ENCODE measurements around the gene PPIP5K2.
"Not testable (repeated sequence)": the region's sequence is repeated elsewhere in the genome, so short reads cannot be mapped to it uniquely, and the experiment has no call there.

Gene PPIP5K2

GRCh38 chr5:103119765-103120606 is at the start of gene PPIP5K2, which contains the start of gene GIN1:
Gene PPIP5K2 (plus strand): TSS chr5:103120301. CDS start chr5:103129590, 9,289 bp downstream.
Gene GIN1 (minus strand): TSS chr5:103120138. CDS start chr5:103108707, 11,431 bp downstream.
- no peak for TF ChIP-seq CTCF (conservative IDR thresholded peaks at IDR 0.05; ENCODE audit: low read depth)
- peak within 1 kb of the TSS; percentile 99 for H3K27ac ChIP-seq
- peak; percentile 96 for DNase-seq (ENCODE audit: low spot score)
- POLR2A ChIA-PET (ENCODE audit: low non-redundant PET): interaction anchor here (0.9 kb wide), 2 partner anchors 23 to 37 kb away, joined by 3 read pairs; no protein-coding TSS in a partner anchor
- CTCF ChIA-PET: interaction anchor here (0.5 to 1.6 kb wide), 6 partner anchors 10 to 661 kb away, joined by 3 to 5 read pairs (median 3); no protein-coding TSS in a partner anchor

- H3K27ac ChIP-seq; DNase-seq (ENCODE audit: low spot score); POLR2A ChIA-PET (ENCODE audit: low non-redundant PET); CTCF ChIA-PET: not testable (repeated sequence)
These were observed 46.6 kb upstream of the PPIP5K2 start for GRCh38 chr5:103073500-103073899.

- no peak for TF ChIP-seq CTCF (conservative IDR thresholded peaks at IDR 0.05; ENCODE audit: low read depth)
- no peak overlapping the region for H3K27ac ChIP-seq
- POLR2A ChIA-PET (ENCODE audit: low non-redundant PET): no interaction called here
- no peak for DNase-seq (ENCODE audit: low spot score)
- CTCF ChIA-PET: interaction anchor here (0.6 kb wide), 1 partner anchor 513 kb away, joined by 3 read pairs; no protein-coding TSS in a partner anchor
These were observed 44.7 kb upstream of the PPIP5K2 start for GRCh38 chr5:103075442-103075841.

- no peak overlapping the region for H3K27ac ChIP-seq
- TF ChIP-seq CTCF (conservative IDR thresholded peaks at IDR 0.05; ENCODE audit: low read depth): no peak
- no peak for DNase-seq (ENCODE audit: low spot score)
- ChIA-PET CTCF (no interaction called here), POLR2A (ENCODE audit: low non-redundant PET) (no interaction called here)
These were observed 40.3 kb upstream of the PPIP5K2 start for GRCh38 chr5:103079796-103080195.

GRCh38 chr5:103086547-103086946 is 33.6 kb upstream of the PPIP5K2 start:
- ChIA-PET CTCF (interaction anchor here (0.7 kb wide), 1 partner anchor 18 kb away, joined by 3 read pairs; no protein-coding TSS in a partner anchor), POLR2A (ENCODE audit: low non-redundant PET) (no interaction called here)
- peak; percentile 5 for DNase-seq (ENCODE audit: low spot score)
- TF ChIP-seq CTCF (conservative IDR thresholded peaks at IDR 0.05; ENCODE audit: low read depth): no peak
- H3K27ac ChIP-seq: no peak overlapping the region

- POLR2A ChIA-PET (ENCODE audit: low non-redundant PET): no interaction called here
These were observed 30.8 kb upstream of the PPIP5K2 start for GRCh38 chr5:103089272-103089671.

More at GRCh38 chr5:103089272-103089671, 30.8 kb upstream of the PPIP5K2 start:
- TF ChIP-seq CTCF (conservative IDR thresholded peaks at IDR 0.05; ENCODE audit: low read depth): no peak
- DNase-seq (ENCODE audit: low spot score): no peak
- no peak overlapping the region for H3K27ac ChIP-seq
- CTCF ChIA-PET: no interaction called here

Data from RWPE1 (cell line).